ENCODE data around the gene ZDHHC6. TPM values are rescaled to one million over a fixed set of nuclear protein-coding genes. Genes with fewer than 3 reads are reported as not detected.

Gene ZDHHC6
- total and polyA plus RNA-seq, 10 of the 15 experiments (the other 5 are each of a cell fraction or from before 2014, with no cell fraction given): 23.8 to 59.4 (median 35.6) TPM

GRCh38 chr10:112492736-112493135 lies 46.0 kb upstream of the ZDHHC6 start:
- H4K20me1 ChIP-seq (ENCODE audit: control insufficient read depth, insufficient read depth): no peaks in the 10 kb centered on the region
- TF ChIP-seq NR2F1 (conservative IDR thresholded peaks at IDR 0.05) (no peak), CUX1 (IDR thresholded peaks at IDR 0.05; ENCODE audit: insufficient replicate concordance, low read depth, low read length) (no peak), ESRRA (IDR thresholded peaks at IDR 0.05; ENCODE audit: low read length) (no peak), SUPT20H (IDR thresholded peaks at IDR 0.05; ENCODE audit: borderline replicate concordance, control insufficient read depth, low read depth, low read length) (no peak), RBBP5 (conservative IDR thresholded peaks at IDR 0.05) (no peak), BCL3 (IDR thresholded peaks at IDR 0.05; ENCODE audit: borderline replicate concordance, insufficient read depth, low read depth, low read length, poor library complexity, severe bottlenecking) (no peak), ZNF384 (IDR thresholded peaks at IDR 0.05; ENCODE audit: borderline replicate concordance, low read depth, low read length) (no peak), SREBF1 (IDR thresholded peaks at IDR 0.05; ENCODE audit: low read length) (no peak), PKNOX1 (IDR thresholded peaks at IDR 0.05) (no peak), RFX5 (IDR thresholded peaks at IDR 0.05; ENCODE audit: low read depth, low read length) (no peak), USF2 (IDR thresholded peaks at IDR 0.05; ENCODE audit: borderline replicate concordance, low read depth, low read length) (no peak), EZH2 (IDR thresholded peaks at IDR 0.05; ENCODE audit: borderline replicate concordance, control insufficient read depth, low read depth, low read length) (no peak), MEF2B (IDR thresholded peaks at IDR 0.05; ENCODE audit: partially characterized antibody, poor library complexity, severe bottlenecking) (no peak)
- H2AFZ ChIP-seq (ENCODE audit: control insufficient read depth, low read depth, low read length): no peak overlapping the region
- in situ Hi-C loops (cut with MboI) (no loop called here), intact Hi-C loops (cut with micrococcal nuclease; ENCODE audit: unreplicated experiment) (no loop called here)
- DNase-seq (ENCODE audit: low read depth, low spot score) (no peak), FAIRE-seq (no peak), ATAC-seq (no peak)
- no TSS peak for BruUV-seq (replicated peaks)
- WGBS (ENCODE audit: insufficient coverage, insufficient replicate concordance, low lambda C conversion rate, missing lambda C conversion rate): 96% methylated on average over 6 of the region's 6 CpGs
- CTCF ChIA-PET: no interaction called here
- POLR2A ChIA-PET: no interaction called here
- SMC1A ChIA-PET (ENCODE audit: uncharacterized antibody, unreplicated experiment): no interaction called here
- H3K4me3 ChIP-seq: no peak overlapping the region
- no peaks in the 10 kb centered on the region for H3K79me2 ChIP-seq (ENCODE audit: control insufficient read depth, insufficient read depth, low read length)
- RAD21 ChIA-PET (ENCODE audit: unreplicated experiment): no interaction called here
- no peaks in the 10 kb centered on the region for H3K4me1 ChIP-seq (ENCODE audit: control insufficient read depth, insufficient read depth, low read length)
- H3K27me3 ChIP-seq (replicated peaks in 1 of 2; ENCODE audit: control insufficient read depth in 2 of 2, insufficient read depth in 2 of 2, low read length in 1 of 2): no peaks in the 10 kb centered on the region
- H3K9me3 ChIP-seq (replicated peaks; ENCODE audit: control insufficient read depth, insufficient read depth, low read length): no peaks in the 10 kb centered on the region
- H3K27ac ChIP-seq (ENCODE audit: control insufficient read depth, insufficient read depth): no peak overlapping the region
- H3K4me2 ChIP-seq (ENCODE audit: control insufficient read depth, insufficient read depth): no peak overlapping the region
- no peak overlapping the region for H3K9ac ChIP-seq (ENCODE audit: control insufficient read depth, insufficient read depth, low read length)
- no peaks in the 10 kb centered on the region; a peak in 1 of 4 replicates for H3K36me3 ChIP-seq (ENCODE audit: control insufficient read depth in 2 of 2, insufficient read depth in 2 of 2, low read length in 1 of 2)
